ENCODE measurements around the gene RABEP1.
"Not testable (repeated sequence)": the region's sequence is repeated elsewhere in the genome, so short reads cannot be mapped to it uniquely, and the experiment has no call there.

RABEP1 gene

GRCh38 chr17:5419959-5420653, 138.0 kb downstream of the RABEP1 start, which contains the start of gene RPAIN:
Gene RPAIN (plus strand): TSS chr17:5420182. CDS start chr17:5420211, 29 bp downstream.
- DNase-seq (ENCODE audit: low read depth in 1 of 2, low spot score in 1 of 2) = peak; percentile 71 to 75

- no peak for DNase-seq (ENCODE audit: low read depth in 1 of 2, low spot score in 1 of 2)
Measured at GRCh38 chr17:5422505-5422904, 140.4 kb downstream of the RABEP1 start.

GRCh38 chr17:5424909-5425308, 142.8 kb downstream of the RABEP1 start:
- DNase-seq (ENCODE audit: low read depth in 1 of 2, low spot score in 1 of 2) = no peak

- no peak for DNase-seq (ENCODE audit: low read depth in 1 of 2, low spot score in 1 of 2)
Measured at GRCh38 chr17:5425826-5426225, 143.7 kb downstream of the RABEP1 start.

DNA sequence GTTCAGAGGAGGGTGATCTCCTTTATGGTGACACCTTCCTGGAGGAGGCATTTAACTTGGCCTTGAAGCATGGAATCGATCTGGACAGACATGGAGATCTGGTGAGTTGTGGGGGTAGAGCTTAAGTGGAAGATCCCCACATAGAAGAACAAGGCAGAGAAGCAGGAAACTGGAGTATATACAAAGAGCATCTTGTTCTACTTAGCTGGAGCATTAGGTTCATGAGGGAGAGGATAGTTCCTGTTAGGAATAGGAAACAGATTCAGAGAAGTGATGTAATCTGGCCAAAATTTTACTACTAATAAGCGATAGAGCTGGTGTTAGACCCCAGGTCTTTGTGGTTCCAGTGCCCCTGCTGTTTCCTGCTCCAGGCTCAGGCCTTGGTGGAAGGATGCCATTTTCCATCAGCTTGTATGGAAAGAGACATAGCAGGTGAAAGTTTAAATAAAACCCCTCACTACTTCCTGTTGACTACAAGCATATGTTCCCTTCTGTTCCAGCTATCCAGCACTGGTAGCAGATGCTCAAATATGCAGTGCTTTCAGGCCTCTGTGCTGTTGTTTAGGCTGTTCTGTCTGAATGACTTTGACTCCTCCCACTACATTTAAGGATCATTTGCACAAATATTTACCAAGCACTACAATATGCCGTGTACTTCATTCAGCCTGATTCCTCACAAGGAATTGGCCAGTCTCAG, 147.3 kb downstream of the RABEP1 start:
- no peak for DNase-seq (ENCODE audit: low read depth in 1 of 2, low spot score in 1 of 2)

- DNase-seq (ENCODE audit: low read depth in 1 of 2, low spot score in 1 of 2) = no peak
Measured at GRCh38 chr17:5430413-5430999, 148.4 kb downstream of the RABEP1 start.

GRCh38 chr17:5431234-5431633, 149.2 kb downstream of the RABEP1 start:
- DNase-seq (ENCODE audit: low read depth in 1 of 2, low spot score in 1 of 2) = not testable (repeated sequence)

DNA sequence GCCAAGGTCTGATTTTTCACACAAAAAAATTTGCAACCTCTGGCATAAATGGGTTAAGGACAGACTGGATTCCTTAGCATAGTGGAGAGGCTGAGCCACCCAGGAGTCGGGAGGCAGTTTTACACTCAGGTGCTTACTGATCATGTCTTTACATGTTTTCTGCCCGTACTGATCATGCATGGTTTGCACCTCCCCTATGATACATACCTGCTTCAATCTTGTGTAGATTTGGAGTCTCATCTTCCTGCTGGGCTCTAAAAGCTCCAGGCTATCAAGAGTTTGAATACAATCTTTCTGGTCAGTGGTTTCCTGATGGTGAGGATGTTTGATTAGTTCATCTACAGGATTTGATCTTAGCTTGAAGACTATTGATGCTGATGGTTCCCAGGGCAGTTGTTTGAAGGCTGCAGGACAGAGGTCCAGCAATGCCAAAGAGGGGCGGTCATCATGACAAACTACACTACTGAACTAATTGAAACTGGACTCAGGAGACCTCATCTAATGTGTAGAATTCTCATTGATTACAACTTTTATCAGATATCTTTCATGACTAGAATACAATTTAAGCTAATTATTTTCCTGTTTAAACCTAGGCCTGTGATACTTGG, 150.0 kb downstream of the RABEP1 start:
- no peak for DNase-seq (ENCODE audit: low read depth in 1 of 2, low spot score in 1 of 2)

DNA sequence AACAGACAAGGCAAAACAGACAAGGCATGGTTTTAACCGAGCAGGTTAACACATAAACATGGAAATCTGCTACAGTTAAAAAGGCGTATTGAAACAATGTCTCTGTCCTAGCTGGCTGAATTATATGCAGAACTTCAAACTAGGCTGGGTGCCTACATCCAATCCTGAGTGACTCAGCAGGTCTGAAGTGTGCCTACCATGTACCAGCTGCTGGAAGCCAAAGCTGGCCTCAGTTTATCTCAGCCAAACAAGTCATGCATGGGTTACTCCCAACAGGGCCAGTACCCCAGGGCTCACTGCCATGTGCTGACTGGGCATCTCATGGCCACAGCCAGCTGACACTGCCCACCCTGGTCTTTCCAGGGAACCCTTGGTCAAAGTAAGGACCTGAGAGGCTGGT, 152.9 kb downstream of the RABEP1 start:
- DNase-seq (ENCODE audit: low read depth in 1 of 2, low spot score in 1 of 2) = no peak
